ENCODE data around the gene QKI.

The QKI gene

DNA sequence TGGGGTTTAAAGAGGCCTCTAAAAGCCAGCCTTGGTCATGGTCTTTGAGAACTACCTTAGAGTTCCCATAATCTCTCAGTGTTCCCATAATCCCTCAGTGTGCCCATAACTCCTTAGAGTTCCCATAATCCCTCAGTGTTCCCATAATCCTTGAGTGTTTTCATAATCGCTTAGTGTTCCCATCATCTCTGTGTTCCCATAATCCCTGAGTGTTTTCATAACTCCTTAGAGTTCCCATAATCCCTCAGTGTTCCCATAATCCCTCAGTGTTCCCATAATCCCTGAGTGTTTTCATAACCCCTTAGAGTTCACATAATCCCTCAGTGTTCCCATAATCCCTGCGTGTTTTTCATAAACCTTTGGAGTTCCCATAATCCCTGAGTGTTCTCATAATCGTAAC lies 199.2 kb downstream of the QKI start:
- DNase-seq (ENCODE audit: low read depth in 3 of 3), result no peak

DNA sequence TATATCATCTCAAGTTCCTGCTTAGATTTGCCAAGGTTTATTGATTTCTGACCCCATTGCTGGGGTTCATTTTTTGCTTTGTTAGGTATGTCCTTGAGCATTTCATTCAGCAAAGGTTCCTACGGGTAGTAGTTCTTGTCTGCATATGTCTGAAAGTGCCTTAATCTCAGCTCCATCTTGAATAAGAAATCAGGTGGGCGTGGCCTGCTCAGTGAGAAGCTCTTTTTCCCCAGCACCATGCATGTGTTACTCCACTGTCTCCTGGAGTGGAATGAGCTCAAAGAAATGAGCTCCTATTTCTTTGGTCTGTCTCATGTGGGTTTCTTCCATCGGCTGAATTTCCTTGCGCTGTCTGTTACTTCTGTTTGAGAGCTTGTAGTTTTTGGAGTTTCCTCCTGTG lies 201.9 kb downstream of the QKI start:
- DNase-seq (ENCODE audit: low read depth in 3 of 3), result no peak

DNA sequence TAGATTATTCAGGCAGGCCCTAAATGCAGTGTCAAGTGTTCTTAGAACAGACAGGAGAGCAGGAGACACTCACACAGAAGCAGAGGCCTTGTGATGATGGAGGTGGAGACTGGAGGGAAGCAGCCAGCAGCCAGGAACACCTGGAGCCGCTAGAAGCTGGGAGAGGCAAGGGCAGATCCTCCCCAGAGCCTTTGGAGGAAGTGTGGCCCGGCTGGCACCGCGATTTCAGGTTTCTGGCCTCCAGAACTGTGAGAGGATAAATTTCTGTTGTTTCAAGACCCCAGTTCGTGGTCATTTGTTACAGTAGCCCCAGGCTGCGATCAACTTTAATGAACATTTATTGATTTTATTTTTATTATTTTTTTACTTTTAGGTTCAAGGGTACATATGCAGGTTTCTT lies 203.0 kb downstream of the QKI start:
- no peak for DNase-seq (ENCODE audit: low read depth in 3 of 3)

DNA sequence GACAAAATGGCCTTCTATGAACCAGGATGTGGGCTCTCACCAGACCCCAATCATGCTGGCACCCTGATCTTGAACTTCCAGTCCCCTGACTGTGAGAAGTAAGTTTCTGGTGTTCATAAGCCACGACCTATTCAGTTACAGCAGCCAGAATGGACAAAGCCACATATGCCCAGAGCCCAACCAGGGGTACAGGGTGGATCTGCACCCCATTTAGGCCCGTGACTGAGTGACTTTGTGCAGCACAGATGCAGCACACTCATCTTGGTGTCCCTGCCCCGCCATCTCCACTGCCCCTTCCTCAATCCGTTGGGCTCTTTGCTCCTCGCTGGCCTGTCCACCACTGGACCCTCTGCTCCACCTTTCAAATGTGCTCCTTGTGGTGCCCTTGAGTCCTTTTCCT lies 205.6 kb downstream of the QKI start:
- DNase-seq (ENCODE audit: low read depth in 3 of 3), result no peak

DNA sequence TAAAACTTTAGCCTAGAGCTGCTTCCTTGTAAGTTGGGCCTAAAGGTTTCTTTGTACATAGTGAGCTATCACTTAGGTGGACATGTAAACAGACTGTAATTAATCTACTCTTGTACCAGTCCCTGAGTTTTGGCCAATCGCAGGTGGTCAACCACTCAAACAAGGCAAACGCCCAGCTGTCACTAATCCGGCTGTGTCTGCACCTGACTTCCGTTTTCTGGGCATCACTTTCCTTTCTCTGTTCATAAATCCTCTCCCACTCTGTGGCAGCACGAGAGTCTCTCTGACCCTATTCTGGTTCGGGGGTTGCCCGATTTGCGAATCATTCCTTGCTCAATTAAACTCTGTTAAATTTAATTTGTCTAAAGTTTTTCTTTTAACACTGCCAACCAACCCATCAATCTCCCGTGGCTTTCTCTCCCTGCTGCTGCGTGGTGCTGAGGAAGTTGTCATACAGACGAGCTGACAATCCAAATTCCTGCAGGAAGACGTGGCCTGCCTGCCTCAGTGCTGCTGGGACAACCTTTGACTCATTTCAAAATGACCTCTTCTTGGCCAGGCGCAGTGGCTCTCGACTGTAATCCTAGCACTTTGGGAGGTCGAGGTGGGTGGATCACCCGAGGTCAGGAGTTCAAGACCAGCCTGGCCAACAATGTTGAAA lies 206.3 kb downstream of the QKI start:
- DNase-seq (ENCODE audit: low read depth in 3 of 3), result no peak

DNA sequence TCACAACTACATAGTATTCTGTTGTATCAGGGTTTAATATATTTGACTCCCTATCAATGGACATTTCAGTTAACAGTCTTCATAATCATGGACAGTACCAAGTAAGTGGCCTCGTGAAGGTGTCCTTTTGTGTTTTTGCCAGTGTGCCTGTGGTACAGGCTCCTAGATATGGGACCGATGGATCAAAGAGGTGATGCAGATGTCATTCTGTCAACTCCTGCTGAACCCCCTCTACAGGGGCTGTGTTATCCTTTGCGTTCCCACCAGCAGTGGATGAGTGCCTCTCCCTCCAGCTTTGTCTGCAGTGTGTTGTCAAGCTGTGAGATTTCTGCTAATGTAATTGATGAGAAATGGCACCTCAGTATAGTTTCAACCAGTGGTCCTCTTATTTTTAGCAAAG lies 210.7 kb downstream of the QKI start:
- DNase-seq (ENCODE audit: low read depth in 3 of 3), result no peak

DNA sequence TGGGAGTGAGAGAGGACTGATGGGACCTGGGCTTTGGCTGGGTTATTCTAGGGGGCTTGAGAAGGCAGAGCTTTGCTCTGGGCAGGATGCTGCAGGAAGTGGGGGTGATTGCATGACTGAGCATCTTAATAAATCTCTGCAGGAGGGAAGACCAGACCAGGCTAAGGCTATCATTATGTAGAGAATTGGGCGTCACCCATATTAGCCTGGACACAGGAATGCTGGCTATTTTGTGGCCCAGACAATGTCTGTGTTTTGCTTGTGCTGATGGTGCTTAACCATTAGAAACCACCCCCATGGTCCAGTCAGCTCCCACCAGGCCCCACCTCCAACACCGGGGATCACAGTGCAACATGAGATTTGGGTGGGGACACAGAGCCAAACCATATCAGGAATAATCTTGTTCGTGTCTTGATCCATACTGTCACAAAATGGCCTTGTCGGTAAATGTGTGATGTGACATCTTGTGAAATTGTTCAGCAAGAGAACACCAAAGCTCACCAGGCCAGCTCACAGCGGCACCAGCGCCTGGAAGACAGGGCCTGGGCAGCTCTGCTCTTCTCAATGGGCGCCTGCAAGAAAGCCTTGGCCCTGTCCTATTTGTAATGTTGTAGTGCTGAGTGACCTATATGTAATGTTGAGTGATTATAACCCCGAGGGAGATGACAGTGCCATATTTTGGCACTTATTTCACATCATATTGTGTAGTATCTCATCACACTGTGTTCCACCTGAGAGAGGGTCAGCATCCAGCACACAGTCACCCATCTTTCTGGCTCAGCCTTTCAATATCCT lies 211.8 kb downstream of the QKI start:
- no peak for DNase-seq (ENCODE audit: low read depth in 3 of 3)

DNA sequence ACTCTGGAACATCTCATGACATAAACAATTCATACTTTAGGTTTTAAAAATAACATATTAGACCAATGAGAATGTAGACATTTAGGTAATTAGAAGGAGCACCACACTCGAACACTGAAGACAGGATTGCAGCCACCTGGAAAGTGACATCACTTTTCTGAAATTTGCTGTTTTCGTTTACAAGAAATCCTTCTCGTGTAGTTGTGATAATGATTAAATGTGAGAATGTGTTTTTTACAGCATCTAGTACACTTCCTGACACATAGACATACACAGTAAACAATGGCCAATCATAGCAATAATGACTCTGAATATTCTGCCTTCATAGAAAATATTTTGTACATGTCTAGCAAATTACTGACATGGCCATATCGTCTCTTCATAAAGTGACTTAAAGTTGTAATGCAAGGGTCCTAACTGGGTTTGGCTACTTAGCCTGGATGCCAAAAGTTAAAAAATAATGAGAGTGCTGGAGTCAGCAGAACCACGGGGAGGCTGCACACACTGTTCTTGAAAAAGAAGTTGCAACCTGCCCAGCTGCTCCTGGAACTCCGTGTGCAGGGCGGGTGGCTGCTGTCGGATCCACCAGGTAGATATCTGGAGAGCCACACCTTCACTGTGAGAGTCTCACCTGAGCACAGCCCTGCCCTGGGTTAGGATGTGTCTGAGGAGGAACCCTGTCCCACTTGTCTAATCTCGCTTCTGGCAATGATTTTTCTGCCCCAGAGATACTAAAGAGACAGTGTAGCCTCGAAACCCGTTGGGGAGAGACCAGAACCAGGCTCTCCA lies 212.9 kb downstream of the QKI start:
- DNase-seq (ENCODE audit: low read depth in 3 of 3), result no peak

Data from stimulated activated CD4-positive, alpha-beta T cell treated with anti-CD3 and anti-CD28 coated beads, TNF-alpha, amount 100 ng/mL, for 24 hours (primary cell).